Trophoblast cell (in vitro differentiated cells and primary cell): ENCODE data around the gene TP53.

Experiments
- DNase-seq, 2 donors: peaks; one replicate each; pipeline ENCODE4 v3.0.0-alpha.2; 2016
- H2AFZ ChIP-seq: 2 replicates; pipeline ENCODE4 v1.6.1; 2013; ENCODE audit warnings: low read length, moderate library complexity, mild to moderate bottlenecking; ENCODE audit not compliant: insufficient read depth, poor library complexity
- H2AK5ac ChIP-seq: 2 replicates; pipeline ENCODE4 v1.6.1; 2013; ENCODE audit warnings: mild to moderate bottlenecking, low read length
- H2BK120ac ChIP-seq: 2 replicates; pipeline ENCODE4 v1.6.1; 2013; ENCODE audit warnings: low read length, mild to moderate bottlenecking, moderate library complexity; ENCODE audit not compliant: insufficient read depth, poor library complexity
- H2BK12ac ChIP-seq: 2 replicates; pipeline ENCODE4 v1.6.1; 2013; ENCODE audit warnings: mild to moderate bottlenecking, low read length, moderate library complexity
- H2BK5ac ChIP-seq: 2 replicates; pipeline ENCODE4 v1.6.1; 2013; ENCODE audit warnings: low read length, low read depth, moderate library complexity, mild to moderate bottlenecking; ENCODE audit not compliant: poor library complexity
- H3K14ac ChIP-seq: 2 replicates; pipeline ENCODE4 v1.6.1; 2013; ENCODE audit warnings: mild to moderate bottlenecking, low read length
- H3K18ac ChIP-seq: 2 replicates; pipeline ENCODE4 v1.6.1; 2013; ENCODE audit warnings: mild to moderate bottlenecking, low read length
- H3K23ac ChIP-seq: 2 replicates; pipeline ENCODE4 v1.6.1; 2013; ENCODE audit warnings: low read length
- H3K27ac ChIP-seq: 2 replicates; pipeline ENCODE4 v1.5.1; 2013; ENCODE audit warnings: low read depth, mild to moderate bottlenecking, inconsistent platforms, low read length, moderate library complexity
- H3K27me3 ChIP-seq: 2 replicates; pipeline ENCODE4 v1.6.1; 2013; ENCODE audit warnings: inconsistent platforms, mild to moderate bottlenecking, low read length, moderate library complexity; ENCODE audit not compliant: insufficient read depth
- H3K36me3 ChIP-seq, 2 experiments: 1 replicate in 1 of 2; 2 replicates in 1 of 2; pipeline ENCODE4 v1.6.1; 2013; ENCODE audit warnings: low read length in 2 of 2, mild to moderate bottlenecking in 2 of 2, moderate library complexity in 1 of 2; ENCODE audit not compliant: insufficient read depth in 2 of 2, control insufficient read depth in 1 of 2
- H3K4ac ChIP-seq: 2 replicates; pipeline ENCODE4 v1.6.1; 2013; ENCODE audit warnings: low read depth, mild to moderate bottlenecking, low read length, moderate library complexity
- H3K4me1 ChIP-seq, 2 experiments: 1 replicate in 1 of 2; 2 replicates in 1 of 2; pipeline ENCODE4 v1.6.1; 2013; ENCODE audit warnings: low read length in 2 of 2, mild to moderate bottlenecking in 2 of 2, moderate library complexity in 1 of 2; ENCODE audit not compliant: insufficient read depth in 2 of 2, control insufficient read depth in 1 of 2
- H3K4me2 ChIP-seq: 2 replicates; pipeline ENCODE4 v1.6.1; 2013; ENCODE audit warnings: inconsistent platforms, mild to moderate bottlenecking, low read length, moderate library complexity
- H3K4me3 ChIP-seq: 2 replicates; pipeline ENCODE4 v1.5.1; 2013; ENCODE audit warnings: mild to moderate bottlenecking, low read depth, low read length, inconsistent platforms
- H3K79me1 ChIP-seq: one replicate; pipeline ENCODE4 v1.6.1; 2013; ENCODE audit warnings: low read length
- H3K79me2 ChIP-seq: 2 replicates; pipeline ENCODE4 v1.6.1; 2013; ENCODE audit warnings: low read length, mild to moderate bottlenecking; ENCODE audit not compliant: control insufficient read depth, insufficient read depth, poor library complexity
- H3K9ac ChIP-seq: 2 replicates; pipeline ENCODE4 v1.6.1; 2013; ENCODE audit warnings: mild to moderate bottlenecking, low read length
- H3K9me3 ChIP-seq: 2 replicates; pipeline ENCODE4 v1.6.1; 2013; ENCODE audit warnings: low read depth, mild to moderate bottlenecking, control low read depth, inconsistent platforms, low read length; ENCODE audit not compliant: insufficient read depth
- H4K12ac ChIP-seq: 2 replicates; pipeline ENCODE4 v1.6.1; 2013; ENCODE audit warnings: low read depth, mild to moderate bottlenecking, low read length, moderate library complexity
- H4K8ac ChIP-seq: 2 replicates; pipeline ENCODE4 v1.6.1; 2013; ENCODE audit warnings: low read depth, mild to moderate bottlenecking, low read length, moderate library complexity
- H4K91ac ChIP-seq: one replicate; pipeline ENCODE4 v1.6.1; 2013; ENCODE audit warnings: low read depth, mild to moderate bottlenecking, low read length, moderate library complexity
- WGBS: extraction: QIAGEN DNeasy Blood & Tissue Kit; methylation state at CpG from one replicate; pipeline ENCODE4 v1.1.7; 2013; ENCODE audit warnings: missing lambda C conversion rate; ENCODE audit not compliant: insufficient read length, insufficient coverage; ENCODE audit errors: extremely low coverage; 5-methylcytosine and 5-hydroxymethylcytosine counted together

TP53 gene

DNA sequence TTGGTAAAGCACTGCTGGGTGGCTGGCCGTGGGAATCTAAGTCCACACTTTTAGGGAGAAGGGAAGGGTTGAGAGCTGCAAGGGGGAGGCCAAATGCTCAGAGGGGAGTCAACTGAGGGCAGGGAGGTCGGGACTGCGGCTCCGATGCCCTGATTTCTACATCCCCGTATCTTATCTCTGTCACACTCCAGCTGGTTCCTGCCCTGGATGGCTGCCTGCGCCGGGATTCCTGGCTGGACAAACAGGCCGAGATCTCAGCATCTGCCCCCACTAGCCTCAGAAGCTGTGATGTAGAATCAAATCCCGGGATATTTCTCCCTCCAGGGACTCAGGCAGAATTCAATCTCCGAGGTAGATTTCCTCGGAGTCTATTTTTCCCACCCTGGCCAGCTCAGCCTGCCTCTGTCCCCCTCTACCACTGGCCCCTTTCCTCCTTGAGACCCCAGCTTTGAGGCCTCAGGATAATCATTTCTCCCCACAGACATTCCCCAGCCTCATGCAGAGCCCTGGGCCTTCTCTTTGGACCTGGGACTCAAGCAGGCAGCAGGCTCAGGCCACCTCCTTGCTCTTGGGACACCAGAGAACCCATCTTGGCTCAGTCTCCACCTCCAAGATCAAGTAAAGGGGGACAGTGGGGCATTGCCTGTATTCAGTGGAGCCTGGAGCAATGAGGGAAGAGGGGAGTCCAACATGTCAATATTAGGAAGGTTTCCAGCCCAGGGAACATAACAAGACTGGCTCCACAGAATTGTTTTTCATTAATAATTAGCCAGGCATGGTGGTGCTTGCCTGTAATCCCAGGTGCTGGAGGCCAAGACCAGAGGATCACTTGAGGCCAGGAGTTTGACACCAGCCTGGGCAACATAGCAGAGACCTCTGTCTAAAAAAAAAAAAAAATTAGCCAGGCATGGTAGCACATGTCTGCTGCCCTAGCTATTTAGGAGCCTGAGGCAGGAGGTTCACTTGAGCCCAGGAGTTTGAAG is 55.6 kb downstream of the TP53 start:
- Histone ChIP-seq H3K79me1 (peaks cover 2% of the 10 kb centered on the region), H3K23ac (no peak overlapping the region), H3K18ac (no peak overlapping the region), H4K91ac (no peak overlapping the region), H2AK5ac (no peak overlapping the region), H3K36me3 (no peaks in the 10 kb centered on the region), H2BK5ac (no peak overlapping the region), H3K27me3 (no peaks in the 10 kb centered on the region), H2AFZ (no peak overlapping the region), H2BK120ac (no peak overlapping the region), H3K4me1 (peaks cover 4 to 5% of the 10 kb centered on the region in 2 experiments), H3K9me3 (peaks cover 1% of the 10 kb centered on the region), H4K12ac (no peak overlapping the region), H3K4me3 (no peak overlapping the region), H3K79me2 (peaks cover 2% of the 10 kb centered on the region), H2BK12ac (no peak overlapping the region), H3K4ac (no peak overlapping the region), H3K14ac (no peak overlapping the region), H3K27ac (no peak overlapping the region), H3K9ac (no peak overlapping the region), H4K8ac (no peak overlapping the region), H3K4me2 (no peak overlapping the region)
- DNase-seq = no peak
- WGBS = no CpG with 5 or more reads among the region's 11 CpGs

DNA sequence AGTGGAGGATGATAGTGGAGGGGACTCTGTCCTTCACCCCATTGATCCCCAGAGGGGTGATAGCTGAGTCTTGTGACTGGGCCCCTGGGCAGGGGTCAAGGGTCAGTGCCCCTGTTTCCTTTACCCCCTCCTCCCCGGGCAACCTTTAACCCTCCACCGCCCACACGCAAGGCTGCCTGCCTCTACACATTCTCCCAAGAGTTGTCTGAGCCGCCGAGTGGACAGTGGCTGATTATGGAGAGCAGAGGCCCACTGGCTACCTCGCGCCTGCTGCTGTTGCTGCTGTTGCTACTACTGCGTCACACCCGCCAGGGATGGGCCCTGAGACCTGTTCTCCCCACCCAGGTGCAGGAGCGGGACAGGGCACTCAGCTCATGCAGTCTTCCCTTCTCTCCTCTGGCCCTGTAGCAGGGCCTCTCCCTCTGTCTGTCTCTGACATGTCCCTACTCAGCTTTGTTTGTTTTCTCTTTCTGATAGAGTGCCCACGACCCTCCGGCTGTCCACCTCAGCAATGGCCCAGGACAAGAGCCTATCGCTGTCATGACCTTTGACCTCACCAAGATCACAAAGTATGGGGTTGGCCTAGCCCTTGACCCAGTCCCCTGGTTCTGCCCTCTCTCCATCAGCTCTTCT is 57.2 kb downstream of the TP53 start, which contains the start of gene SHBG:
Gene SHBG (plus strand): TSS at position 197 of the 633 bp plus-strand sequence. CDS start 38 bp downstream, at position 235.
- H3K27me3 ChIP-seq = no peaks in the 10 kb centered on the region
- H3K4me3 ChIP-seq = no peak within 1 kb of the TSS
- DNase-seq = no peak
- no peak within 1 kb of the TSS for H3K23ac ChIP-seq
- H2BK12ac ChIP-seq = no peak within 1 kb of the TSS
- no peak within 1 kb of the TSS for H3K27ac ChIP-seq
- H3K4ac ChIP-seq = no peak within 1 kb of the TSS
- H3K4me2 ChIP-seq = no peak within 1 kb of the TSS
- H3K18ac ChIP-seq = no peak within 1 kb of the TSS
- no peak within 1 kb of the TSS for H4K8ac ChIP-seq
- peaks cover 0 to 2% of the 10 kb centered on the region in 2 experiments for H3K36me3 ChIP-seq
- peaks cover 2% of the 10 kb centered on the region for H3K79me2 ChIP-seq
- H2AK5ac ChIP-seq = no peak within 1 kb of the TSS
- H4K91ac ChIP-seq = no peak within 1 kb of the TSS
- peaks cover 5% of the 10 kb centered on the region in 2 experiments for H3K4me1 ChIP-seq
- no peak within 1 kb of the TSS for H2AFZ ChIP-seq
- H4K12ac ChIP-seq = no peak within 1 kb of the TSS
- H3K14ac ChIP-seq = no peak within 1 kb of the TSS
- peaks cover 1% of the 10 kb centered on the region for H3K9me3 ChIP-seq
- H3K9ac ChIP-seq = no peak within 1 kb of the TSS
- peaks cover 2% of the 10 kb centered on the region for H3K79me1 ChIP-seq
- H2BK120ac ChIP-seq = no peak within 1 kb of the TSS
- no peak within 1 kb of the TSS for H2BK5ac ChIP-seq
- no CpG with 5 or more reads among the region's 13 CpGs for WGBS

DNA sequence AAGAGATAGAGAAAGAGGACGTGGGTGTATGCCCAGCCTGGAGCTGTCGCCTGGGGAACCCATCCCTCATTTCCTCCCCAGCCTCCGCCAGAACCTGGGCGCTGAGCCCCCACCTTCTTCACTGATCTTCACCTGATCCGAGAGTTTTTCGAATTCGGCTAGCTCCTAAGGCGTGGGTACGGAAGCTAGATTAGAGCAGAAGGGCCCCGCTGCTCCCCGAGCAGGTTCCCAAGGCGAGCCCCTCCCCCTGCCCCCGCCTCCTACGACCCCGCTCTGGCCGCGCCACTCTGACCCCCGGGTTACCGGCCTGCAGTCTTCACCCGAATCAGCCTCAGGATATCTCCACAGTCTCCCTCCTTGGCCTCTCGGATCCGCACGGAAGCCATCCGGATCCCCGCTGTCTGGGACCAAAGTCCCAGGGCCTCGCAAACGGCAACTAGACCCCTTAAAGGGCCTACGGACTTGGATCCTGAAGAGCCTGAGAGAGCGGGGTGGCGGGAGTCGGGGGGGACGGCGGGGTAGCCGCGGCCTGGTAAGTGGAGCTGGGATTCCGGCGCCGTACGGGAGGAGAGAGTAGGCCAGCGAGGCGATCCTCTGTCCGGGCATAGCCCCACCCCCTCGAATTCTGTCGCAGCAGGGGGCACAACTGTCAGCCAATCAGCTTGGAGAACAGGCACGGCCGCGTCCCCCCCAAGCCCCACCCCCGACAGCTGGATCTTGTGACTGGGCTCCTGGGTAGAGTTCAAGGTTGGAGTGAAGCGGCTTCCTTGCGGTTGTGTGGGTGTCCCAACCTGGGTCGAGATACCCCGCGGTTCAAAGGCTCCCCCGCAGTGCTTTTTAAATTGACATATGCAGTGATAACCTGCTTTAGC is 59.8 kb downstream of the TP53 start, which contains the start of gene SAT2:
Gene SAT2 (minus strand): TSS at position 572 of the 872 bp plus-strand sequence. CDS start 186 bp downstream, at position 386.
- peak within 1 kb of the TSS; percentile 82 for H4K12ac ChIP-seq
- H3K18ac ChIP-seq = peak within 1 kb of the TSS; percentile 81
- no CpG with 5 or more reads among the region's 54 CpGs for WGBS
- H2BK12ac ChIP-seq = peak within 1 kb of the TSS; percentile 16
- peak within 1 kb of the TSS; percentile 74 for H2BK5ac ChIP-seq
- peak within 1 kb of the TSS; percentile 82 for H3K4me2 ChIP-seq
- H3K27ac ChIP-seq = peak within 1 kb of the TSS; percentile 66
- peaks cover 1% of the 10 kb centered on the region for H3K9me3 ChIP-seq
- peak within 1 kb of the TSS; percentile 81 for H4K91ac ChIP-seq
- no peak within 1 kb of the TSS for H2AK5ac ChIP-seq
- peak within 1 kb of the TSS; percentile 85 for H3K14ac ChIP-seq
- H3K4me1 ChIP-seq = peaks cover 5% of the 10 kb centered on the region in 2 experiments
- peak; percentile 85 to 89 for DNase-seq
- H4K8ac ChIP-seq = peak within 1 kb of the TSS; percentile 86
- peaks cover 2% of the 10 kb centered on the region for H3K79me2 ChIP-seq
- H3K4ac ChIP-seq = peak within 1 kb of the TSS; percentile 37
- H3K9ac ChIP-seq = peak within 1 kb of the TSS; percentile 85
- H3K79me1 ChIP-seq = peaks cover 2% of the 10 kb centered on the region
- peaks cover 0 to 2% of the 10 kb centered on the region in 2 experiments for H3K36me3 ChIP-seq
- peak within 1 kb of the TSS; percentile 97 for H2AFZ ChIP-seq
- peak within 1 kb of the TSS; percentile 93 for H2BK120ac ChIP-seq
- peak within 1 kb of the TSS; percentile 75 for H3K4me3 ChIP-seq
- H3K27me3 ChIP-seq = no peaks in the 10 kb centered on the region
- H3K23ac ChIP-seq = no peak within 1 kb of the TSS

DNA sequence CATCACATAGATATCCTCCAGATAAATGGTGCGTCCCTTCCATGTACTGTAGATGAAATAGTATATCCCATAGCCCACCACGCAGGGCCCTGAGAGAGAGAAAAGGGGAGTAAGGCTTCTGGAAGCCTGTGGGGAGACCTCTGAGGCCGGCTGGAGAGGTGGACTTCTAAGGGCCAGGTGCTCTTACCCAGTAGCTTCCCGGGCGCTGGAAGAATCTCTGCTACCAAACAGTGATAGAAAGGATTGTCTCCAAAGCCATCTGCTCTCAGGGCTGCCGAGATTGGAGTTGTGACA is 60.4 kb downstream of the TP53 start:
- H3K4me3 ChIP-seq = peak overlapping the region; percentile 75

More for the DNA sequence above, 60.4 kb downstream of the TP53 start:
- no CpG with 5 or more reads among the region's 6 CpGs for WGBS
- DNase-seq = peak in 1 of 2 donors; percentile 13
- no peak overlapping the region for H3K4ac ChIP-seq
- peak overlapping the region; percentile 66 for H3K9ac ChIP-seq
- H4K12ac ChIP-seq = peak overlapping the region; percentile 27
- H2AFZ ChIP-seq = no peak overlapping the region
- H2AK5ac ChIP-seq = no peak overlapping the region
- H2BK5ac ChIP-seq = no peak overlapping the region
- no peak overlapping the region for H2BK120ac ChIP-seq
- H2BK12ac ChIP-seq = no peak overlapping the region
- H3K79me2 ChIP-seq = peaks cover 2% of the 10 kb centered on the region
- H3K14ac ChIP-seq = no peak overlapping the region
- peaks cover 5% of the 10 kb centered on the region in 2 experiments for H3K4me1 ChIP-seq
- H3K18ac ChIP-seq = peak overlapping the region; percentile 46
- no peak overlapping the region for H3K23ac ChIP-seq
- no peak overlapping the region for H4K8ac ChIP-seq
- no peak overlapping the region for H3K27ac ChIP-seq
- H3K79me1 ChIP-seq = peaks cover 2% of the 10 kb centered on the region
- peak overlapping the region; percentile 82 for H3K4me2 ChIP-seq
- H3K9me3 ChIP-seq = peaks cover 1% of the 10 kb centered on the region
- H4K91ac ChIP-seq = no peak overlapping the region
- H3K27me3 ChIP-seq = no peaks in the 10 kb centered on the region
- peaks cover 0 to 2% of the 10 kb centered on the region in 2 experiments for H3K36me3 ChIP-seq
